T-helper 1 cell (primary cell): ENCODE data around the gene HFE.
A peak's percentile ranks its signal among the peaks of the same experiment; 100 is the strongest.
"Not testable (repeated sequence)": the region's sequence is repeated elsewhere in the genome, so short reads cannot be mapped to it uniquely, and the experiment has no call there.

ENCODE experiments used
- DNase-seq, 5 donors: peaks; one replicate each; pipeline ENCODE4 v3.0.0-alpha.2; 2012 to 2020
- total RNA-seq, 4 donors: gene quantifications; one replicate each; lab custom pipeline; 2026; lab: John Stamatoyannopoulos, UW

Gene HFE, protein sequence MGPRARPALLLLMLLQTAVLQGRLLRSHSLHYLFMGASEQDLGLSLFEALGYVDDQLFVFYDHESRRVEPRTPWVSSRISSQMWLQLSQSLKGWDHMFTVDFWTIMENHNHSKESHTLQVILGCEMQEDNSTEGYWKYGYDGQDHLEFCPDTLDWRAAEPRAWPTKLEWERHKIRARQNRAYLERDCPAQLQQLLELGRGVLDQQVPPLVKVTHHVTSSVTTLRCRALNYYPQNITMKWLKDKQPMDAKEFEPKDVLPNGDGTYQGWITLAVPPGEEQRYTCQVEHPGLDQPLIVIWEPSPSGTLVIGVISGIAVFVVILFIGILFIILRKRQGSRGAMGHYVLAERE
- total RNA-seq = 1.1 to 5.2 (median 3.0) reads per million in 4 donors

DNA sequence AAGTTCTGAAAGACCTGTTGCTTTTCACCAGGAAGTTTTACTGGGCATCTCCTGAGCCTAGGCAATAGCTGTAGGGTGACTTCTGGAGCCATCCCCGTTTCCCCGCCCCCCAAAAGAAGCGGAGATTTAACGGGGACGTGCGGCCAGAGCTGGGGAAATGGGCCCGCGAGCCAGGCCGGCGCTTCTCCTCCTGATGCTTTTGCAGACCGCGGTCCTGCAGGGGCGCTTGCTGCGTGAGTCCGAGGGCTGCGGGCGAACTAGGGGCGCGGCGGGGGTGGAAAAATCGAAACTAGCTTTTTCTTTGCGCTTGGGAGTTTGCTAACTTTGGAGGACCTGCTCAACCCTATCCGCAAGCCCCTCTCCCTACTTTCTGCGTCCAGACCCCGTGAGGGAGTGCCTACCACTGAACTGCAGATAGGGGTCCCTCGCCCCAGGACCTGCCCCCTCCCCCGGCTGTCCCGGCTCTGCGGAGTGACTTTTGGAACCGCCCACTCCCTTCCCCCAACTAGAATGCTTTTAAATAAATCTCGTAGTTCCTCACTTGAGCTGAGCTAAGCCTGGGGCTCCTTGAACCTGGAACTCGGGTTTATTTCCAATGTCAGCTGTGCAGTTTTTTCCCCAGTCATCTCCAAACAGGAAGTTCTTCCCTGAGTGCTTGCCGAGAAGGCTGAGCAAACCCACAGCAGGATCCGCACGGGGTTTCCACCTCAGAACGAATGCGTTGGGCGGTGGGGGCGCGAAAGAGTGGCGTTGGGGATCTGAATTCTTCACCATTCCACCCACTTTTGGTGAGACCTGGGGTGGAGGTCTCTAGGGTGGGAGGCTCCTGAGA is at the start of gene HFE:
Gene HFE, plus strand, starts transcription at position 146 of the 832 bp plus-strand sequence. Its CDS starts 12 bp downstream, at position 158.
- peak in 2 of 5 donors; percentile 16 to 26 for DNase-seq

- DNase-seq = no peak
Observed at GRCh38 chr6:26041946-26042345, 45.3 kb upstream of the HFE start.

GRCh38 chr6:26043384-26044139 is 43.7 kb upstream of the HFE start:
- DNase-seq = peak; percentile 33 to 96 (median 65)

- peak in 4 of 5 donors; percentile 14 to 79 (median 40) for DNase-seq
Observed at GRCh38 chr6:26044140-26045064, 42.8 kb upstream of the HFE start.

GRCh38 chr6:26045065-26045927 is 41.9 kb upstream of the HFE start:
- DNase-seq = peak; percentile 37 to 96 (median 71)

- no peak for DNase-seq
Observed at GRCh38 chr6:26045928-26046368, 41.3 kb upstream of the HFE start.

DNA sequence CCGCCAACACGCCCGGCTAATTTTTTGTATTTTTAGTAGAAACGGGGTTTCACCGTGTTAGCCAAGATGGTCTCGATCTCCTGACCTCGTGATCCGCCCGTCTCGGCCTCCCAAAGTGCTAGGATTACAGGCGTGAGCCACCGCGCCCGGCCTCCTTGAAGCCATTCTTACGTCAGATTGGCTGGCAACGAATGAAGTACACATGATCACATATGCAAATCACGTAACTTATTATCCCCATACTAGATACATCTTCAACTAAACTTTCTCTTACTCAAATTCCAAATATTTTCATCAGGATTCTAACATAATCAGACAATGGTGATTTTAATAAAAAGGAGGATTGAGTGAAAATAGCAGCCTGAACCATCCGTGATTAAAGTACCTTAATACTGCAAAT is 39.9 kb upstream of the HFE start:
- DNase-seq = not testable (repeated sequence)

- no peak for DNase-seq
Observed at GRCh38 chr6:26048590-26048989, 38.6 kb upstream of the HFE start.

DNA sequence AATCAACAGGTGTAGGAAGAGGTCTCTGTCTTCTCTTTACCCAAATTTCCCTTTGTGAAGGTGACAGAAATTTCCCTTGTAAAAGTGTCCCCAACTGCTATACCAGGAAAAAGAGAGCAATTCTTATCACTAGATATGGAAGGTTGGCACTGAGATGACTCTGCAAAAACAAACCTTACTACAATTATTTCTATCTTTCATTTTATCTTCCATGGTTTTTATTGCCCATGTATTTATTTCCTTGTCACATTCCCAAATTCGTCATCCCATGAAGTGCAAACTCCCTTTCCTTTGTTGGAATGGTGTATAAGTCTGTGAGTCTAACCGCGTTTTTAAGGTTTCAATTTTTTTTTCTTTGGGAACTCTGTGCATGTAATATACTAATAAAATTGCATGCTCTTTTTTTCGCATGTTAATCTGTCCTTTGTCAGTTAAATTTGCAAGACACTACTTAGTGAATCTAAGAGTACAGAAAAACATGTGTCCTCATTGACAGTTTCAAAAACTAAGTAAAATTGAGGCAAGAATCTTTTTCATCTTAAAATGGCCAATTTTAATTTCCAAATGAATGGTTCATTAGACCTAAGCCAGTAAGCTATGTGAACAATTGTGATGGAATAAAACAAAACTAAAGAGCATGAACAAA is 35.4 kb upstream of the HFE start:
- DNase-seq = no peak

DNA sequence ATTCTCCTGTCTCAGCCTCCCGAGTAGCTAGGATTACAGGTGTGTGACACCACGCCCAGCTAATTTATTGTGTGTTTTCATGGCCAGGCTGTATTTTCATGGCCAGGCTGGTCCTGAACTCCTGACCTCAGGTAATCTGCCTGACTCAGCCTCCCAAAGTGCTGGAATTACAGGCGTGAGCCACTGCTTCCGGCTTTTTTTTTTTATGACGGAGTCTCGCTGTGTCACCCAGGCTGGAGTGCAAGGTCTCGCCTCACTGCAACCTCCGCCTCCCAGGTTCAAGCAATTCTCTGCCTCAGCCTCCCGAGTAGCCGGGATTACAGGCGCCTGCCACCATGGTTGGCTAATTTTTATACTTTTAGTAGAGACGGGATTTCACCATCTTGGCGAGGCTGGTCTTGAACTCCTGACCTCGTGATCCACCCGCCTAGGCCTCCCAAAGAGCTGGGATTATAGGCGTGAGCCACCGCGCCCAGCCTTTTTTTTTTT is 34.4 kb upstream of the HFE start:
- not testable (repeated sequence) for DNase-seq

DNA sequence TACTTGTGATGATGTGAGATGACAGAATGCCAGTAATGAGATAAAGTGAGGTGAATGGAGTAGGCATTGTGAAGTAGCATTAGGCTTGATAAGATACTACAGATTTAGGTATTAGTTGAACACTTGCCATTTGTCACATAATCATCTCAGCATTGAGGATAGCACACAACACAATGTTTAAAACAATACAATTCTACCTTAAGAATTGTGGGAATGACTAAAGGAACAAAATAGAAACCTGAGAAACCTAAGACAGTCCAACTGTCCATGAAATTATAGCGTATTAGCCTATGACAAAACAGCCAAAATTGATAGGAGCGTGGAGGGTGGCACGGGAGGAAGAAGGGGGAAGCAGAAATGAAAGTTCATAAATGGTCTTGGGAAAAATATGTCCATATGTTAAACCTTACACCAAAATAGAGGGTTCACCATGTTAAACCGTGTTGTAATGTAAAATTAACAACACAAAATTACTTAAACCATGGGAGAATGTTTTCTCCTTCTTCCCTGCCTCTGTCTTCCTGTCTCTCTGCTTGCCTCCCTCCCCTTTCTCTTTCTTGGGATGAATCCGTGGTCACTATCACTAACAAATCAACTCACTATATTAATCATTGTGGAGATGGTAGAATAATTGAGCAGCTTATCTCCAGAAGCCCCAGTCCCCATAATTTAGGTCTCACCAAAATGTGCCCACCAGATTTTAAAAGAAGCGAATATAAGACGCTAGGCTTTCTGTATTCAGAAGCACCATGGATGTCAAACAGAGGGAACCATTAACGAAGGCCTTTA is 33.0 kb upstream of the HFE start:
- DNase-seq = no peak

DNA sequence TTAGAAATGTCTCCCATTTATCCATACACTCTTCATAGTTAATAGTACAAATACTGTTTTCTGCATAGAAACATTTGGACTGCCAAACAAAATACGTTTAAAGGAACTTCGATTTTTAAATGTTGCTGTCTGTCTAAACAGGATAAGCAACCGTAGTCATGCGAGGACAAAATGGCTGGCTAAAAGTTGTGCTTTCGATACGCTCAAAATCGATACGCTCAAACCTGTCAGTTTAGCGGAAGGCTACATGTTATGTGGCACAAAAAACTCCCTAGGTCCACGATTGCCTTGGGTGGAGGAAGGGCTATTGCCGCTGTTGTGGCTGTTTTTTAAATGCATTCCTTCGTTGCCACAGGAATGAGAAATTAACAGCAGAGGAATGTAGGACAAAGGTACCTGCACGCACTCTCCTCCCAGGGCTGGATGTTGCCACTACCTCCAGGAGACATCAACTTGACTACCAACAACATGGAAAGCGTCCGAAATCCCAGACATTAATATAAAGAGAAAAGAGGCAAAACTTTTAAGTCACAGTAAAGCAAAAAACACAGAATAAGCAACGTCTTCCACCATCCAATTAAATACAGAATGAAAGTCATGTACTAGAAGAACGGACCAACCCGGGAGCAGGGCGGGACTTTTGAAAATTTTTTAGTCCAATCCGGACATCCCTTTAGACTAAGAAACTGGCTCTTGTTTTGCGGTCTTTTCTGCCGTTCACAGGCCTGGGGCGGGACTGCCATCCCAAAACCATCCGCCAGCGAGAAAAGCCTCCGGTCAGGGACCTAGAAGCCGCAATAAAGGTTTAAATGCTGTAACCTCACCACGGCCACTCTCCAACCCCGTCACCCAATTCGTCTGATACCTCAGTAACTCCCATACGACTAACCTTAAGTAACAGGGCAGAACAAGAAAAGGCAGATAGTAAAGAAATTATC is 32.2 kb upstream of the HFE start:
- peak; percentile 68 to 95 (median 79) for DNase-seq

DNA sequence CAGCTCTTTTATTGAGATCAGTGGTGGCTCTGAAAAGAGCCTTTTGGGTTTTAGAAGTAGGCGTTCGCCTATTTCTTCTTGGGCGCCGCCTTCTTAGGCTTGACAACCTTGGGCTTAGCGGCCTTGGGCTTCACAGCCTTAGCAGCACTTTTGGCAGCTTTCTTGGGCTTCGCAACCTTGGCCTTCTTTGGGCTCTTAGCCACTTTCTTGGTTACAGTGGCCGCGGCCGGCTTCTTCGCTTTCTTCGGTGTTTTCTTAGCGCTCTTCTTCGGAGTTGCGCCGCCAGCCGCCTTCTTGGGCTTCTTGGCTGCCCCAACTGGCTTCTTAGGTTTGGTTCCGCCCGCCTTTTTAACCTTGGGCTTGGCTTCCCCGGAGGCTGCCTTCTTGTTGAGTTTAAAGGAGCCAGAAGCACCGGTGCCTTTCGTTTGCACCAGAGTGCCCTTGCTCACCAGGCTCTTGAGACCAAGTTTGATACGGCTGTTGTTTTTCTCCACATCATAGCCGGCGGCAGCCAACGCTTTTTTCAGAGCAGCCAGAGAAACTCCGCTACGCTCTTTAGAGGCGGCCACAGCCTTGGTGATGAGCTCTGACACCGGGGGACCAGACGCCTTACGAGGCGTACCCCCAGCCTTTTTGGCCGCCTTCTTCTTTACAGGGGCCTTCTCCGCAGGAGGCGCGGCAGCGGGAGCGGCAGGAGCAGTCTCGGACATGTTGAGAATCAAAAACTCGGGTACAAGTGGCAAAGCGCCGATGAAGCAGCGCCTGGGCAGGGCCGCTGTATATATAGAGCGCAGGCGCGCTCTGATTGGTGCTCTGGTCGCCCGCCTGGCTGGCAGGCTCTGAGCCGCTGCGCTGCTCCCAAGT is 31.3 kb upstream of the HFE start:
- DNase-seq = peak; percentile 60 to 97 (median 74)

DNA sequence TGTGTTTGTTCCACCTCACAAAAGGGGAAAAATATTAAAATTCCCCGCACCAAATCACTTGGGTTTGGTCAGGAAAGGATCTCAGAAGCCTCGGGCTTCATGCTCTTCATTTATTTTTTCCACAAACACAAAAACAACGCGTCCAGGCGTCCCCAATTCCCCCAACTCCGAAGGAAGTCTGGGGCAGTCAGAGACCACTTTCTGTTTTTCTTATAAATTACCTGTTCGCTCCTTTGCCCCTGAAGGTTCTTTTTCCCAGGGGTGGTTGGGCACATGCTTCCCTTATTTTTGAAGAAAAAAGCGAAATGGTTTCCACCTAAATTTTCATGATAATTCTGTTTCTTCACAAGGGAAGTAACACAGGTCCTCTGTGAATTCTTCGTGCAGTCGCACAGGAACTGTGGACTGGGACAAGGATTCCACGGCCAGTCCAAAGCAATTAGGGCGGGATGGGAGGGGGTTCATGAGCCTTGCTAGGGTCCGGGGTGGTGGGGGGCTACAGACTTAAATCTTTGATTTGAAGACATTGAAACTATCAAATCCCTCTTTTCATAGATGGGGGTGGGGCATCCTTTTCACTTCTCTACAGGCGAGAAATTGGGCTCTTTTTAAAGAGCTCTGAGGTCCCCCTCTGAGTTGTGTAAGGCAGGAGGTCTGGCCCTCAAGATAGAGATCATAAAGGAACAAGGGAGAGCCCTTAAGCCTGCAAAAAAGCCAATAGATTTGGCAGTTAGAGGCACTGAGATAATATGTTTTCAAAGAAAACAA is 30.5 kb upstream of the HFE start:
- DNase-seq = peak in 1 of 5 donors; percentile 56

DNA sequence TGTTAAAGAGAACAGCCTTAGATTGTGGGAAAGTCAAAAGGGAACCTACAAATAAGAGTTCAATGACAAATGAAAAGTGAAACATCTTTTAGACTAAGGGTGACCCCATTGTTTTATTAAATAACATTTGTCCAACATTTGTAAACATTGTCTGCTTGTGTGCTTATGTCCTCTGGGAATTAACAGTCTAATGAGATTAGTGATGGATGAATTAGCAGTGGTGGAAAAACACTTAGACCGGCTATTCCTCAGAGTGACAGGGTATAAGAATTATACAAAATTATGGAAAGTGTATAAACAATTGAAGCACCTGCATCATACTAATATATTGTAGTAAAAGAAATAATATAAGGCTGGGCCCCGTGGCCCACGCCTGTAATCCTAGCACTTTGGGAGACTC is 29.3 kb upstream of the HFE start:
- no peak for DNase-seq

DNA sequence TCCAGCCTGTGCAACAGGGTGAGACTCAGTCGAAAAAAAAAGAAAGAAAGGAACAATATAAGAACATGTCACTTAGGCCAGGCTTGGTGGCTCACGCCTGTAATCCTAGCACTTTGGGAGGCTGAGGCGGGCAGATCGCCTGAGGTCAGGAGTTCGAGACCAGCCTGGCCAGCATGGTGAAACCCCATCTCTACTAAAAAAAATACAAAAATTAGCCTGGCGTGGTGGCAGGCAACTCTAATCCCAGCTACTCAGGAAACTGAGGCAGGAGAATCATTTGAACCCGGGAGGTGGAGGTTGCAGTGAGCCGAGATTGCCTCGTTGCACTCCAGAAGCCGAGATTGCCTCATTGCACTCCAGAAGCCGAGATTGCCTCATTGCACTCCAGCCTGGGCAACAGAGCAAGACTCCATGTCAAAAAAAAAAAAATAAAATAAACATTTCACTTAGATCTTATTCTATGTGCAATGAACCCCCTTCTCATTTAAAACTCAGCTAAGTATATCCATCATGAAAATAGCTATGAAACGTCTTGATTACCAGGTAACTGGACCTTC is 28.7 kb upstream of the HFE start:
- not testable (repeated sequence) for DNase-seq
